Medulla oblongata (tissue), 1 donor: ENCODE measurements around the gene ATP10A.

ENCODE experiments used
- DNase-seq: peaks from one replicate; pipeline ENCODE4 v3.0.0-alpha.2; 2015; ENCODE audit errors: extremely low spot score

ATP10A gene

GRCh38 chr15:25795712-25796111 lies 67.4 kb downstream of the ATP10A start:
- no peak for DNase-seq

GRCh38 chr15:25795061-25795460 lies 68.1 kb downstream of the ATP10A start:
- DNase-seq, result no peak

GRCh38 chr15:25793354-25794050 lies 69.6 kb downstream of the ATP10A start:
- DNase-seq, result no peak

- DNase-seq, result no peak
Measured at GRCh38 chr15:25792128-25792527, 71.0 kb downstream of the ATP10A start.

GRCh38 chr15:25790000-25790660 lies 73.0 kb downstream of the ATP10A start:
- DNase-seq, result no peak

GRCh38 chr15:25789616-25789999 lies 73.5 kb downstream of the ATP10A start:
- DNase-seq, result no peak

GRCh38 chr15:25789211-25789610 lies 73.9 kb downstream of the ATP10A start:
- no peak for DNase-seq

GRCh38 chr15:25787855-25788520 lies 75.1 kb downstream of the ATP10A start:
- DNase-seq, result no peak

- DNase-seq, result no peak
Measured at GRCh38 chr15:25787381-25787780, 75.7 kb downstream of the ATP10A start.

GRCh38 chr15:25786040-25786439 lies 77.1 kb downstream of the ATP10A start:
- no peak for DNase-seq

- DNase-seq, result no peak
Measured at GRCh38 chr15:25785641-25786025, 77.5 kb downstream of the ATP10A start.

GRCh38 chr15:25784876-25785640 lies 78.1 kb downstream of the ATP10A start:
- DNase-seq, result no peak

GRCh38 chr15:25783607-25784540 lies 79.3 kb downstream of the ATP10A start:
- no peak for DNase-seq

GRCh38 chr15:25783134-25783533 lies 80.0 kb downstream of the ATP10A start:
- no peak for DNase-seq

- DNase-seq, result no peak
Measured at GRCh38 chr15:25780479-25781255, 82.5 kb downstream of the ATP10A start.

- DNase-seq, result no peak
Measured at GRCh38 chr15:25778161-25778560, 85.0 kb downstream of the ATP10A start.

GRCh38 chr15:25777037-25777436 lies 86.1 kb downstream of the ATP10A start:
- no peak for DNase-seq

- no peak for DNase-seq
Measured at GRCh38 chr15:25776071-25776746, 86.9 kb downstream of the ATP10A start.

GRCh38 chr15:25775317-25775912 lies 87.7 kb downstream of the ATP10A start:
- no peak for DNase-seq
